ENCODE data around the gene ZNF532.

DNA sequence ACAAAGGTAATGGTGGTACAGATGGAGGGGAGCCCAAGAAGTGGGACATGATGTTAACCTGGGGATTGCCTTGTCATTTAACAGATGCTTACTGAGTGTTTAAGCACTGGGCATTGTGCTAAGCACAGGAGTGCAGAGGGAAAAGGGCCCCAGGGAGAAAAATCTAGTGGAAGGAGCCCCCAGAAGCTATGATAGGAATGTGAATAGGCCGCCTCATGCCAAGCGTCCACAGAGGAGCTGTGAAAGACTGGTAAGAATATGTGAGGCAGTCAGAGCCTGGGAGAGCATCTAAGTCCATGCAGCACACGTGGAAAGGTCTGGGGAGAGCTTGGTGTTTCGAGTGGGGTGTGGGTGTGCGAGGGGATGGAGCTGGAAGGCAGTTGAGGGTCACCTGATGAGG is 5.5 kb downstream of the ZNF532 start:
- no peak for TF ChIP-seq CTCF (IDR thresholded peaks at IDR 0.05; ENCODE audit: low read depth, low read length)
- no peak for TF ChIP-seq EZH2phosphoT487 (IDR thresholded peaks at IDR 0.05; ENCODE audit: low read depth)

Data from OCI-LY3 (cell line).